ENCODE measurements around the gene MVD. TPM values are rescaled to one million over a fixed set of nuclear protein-coding genes. Genes with fewer than 3 reads are reported as not detected.

MVD gene
- total RNA-seq, 1 experiment from 2014 or later, result 119 TPM

- no peak overlapping the region for H3K9ac ChIP-seq (ENCODE audit: low read length)
- ChIA-PET CTCF (interaction anchor here (0.6 kb wide), 1 partner anchor 141 kb away, joined by 3 read pairs; no protein-coding TSS in a partner anchor), POLR2A (no interaction called here)
Observed at GRCh38 chr16:88701581-88702370, 38.9 kb upstream of the MVD start.

More at GRCh38 chr16:88701581-88702370, 38.9 kb upstream of the MVD start:
- H4K20me1 ChIP-seq (ENCODE audit: insufficient read depth), result no peaks in the 10 kb centered on the region
- H3K9me3 ChIP-seq (ENCODE audit: control insufficient read depth in 1 of 2, insufficient read depth in 1 of 2, low read depth in 1 of 2, low read length in 2 of 2), result no peaks in the 10 kb centered on the region
- RAD21 ChIA-PET (ENCODE audit: low non-redundant PET in 1 of 2, low total read pairs in 2 of 2, uncharacterized antibody in 2 of 2, unreplicated experiment in 2 of 2), result no interaction called here
- peaks cover 7 to 8% of the 10 kb centered on the region in 2 experiments; a peak in 3 of 4 replicates for H3K4me1 ChIP-seq (ENCODE audit: control insufficient read depth in 1 of 2, insufficient read depth in 2 of 2, low read length in 2 of 2)
- no peaks in the 10 kb centered on the region for H3K9me2 ChIP-seq (ENCODE audit: insufficient read depth)
- DNase-seq (ENCODE audit: low read depth, low spot score) (no peak), ATAC-seq (no peak)
- no peak overlapping the region for H3K4me3 ChIP-seq (replicated peaks in 1 of 2; ENCODE audit: low read depth in 1 of 2, low read length in 2 of 2)
- TF ChIP-seq, protein P1, sequence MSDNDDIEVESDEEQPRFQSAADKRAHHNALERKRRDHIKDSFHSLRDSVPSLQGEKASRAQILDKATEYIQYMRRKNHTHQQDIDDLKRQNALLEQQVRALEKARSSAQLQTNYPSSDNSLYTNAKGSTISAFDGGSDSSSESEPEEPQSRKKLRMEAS (IDR thresholded peaks at IDR 0.05), result no peak
- TF ChIP-seq EZH2phosphoT487 (IDR thresholded peaks at IDR 0.05; ENCODE audit: borderline replicate concordance) (no peak), CEBPB (IDR thresholded peaks at IDR 0.05; ENCODE audit: low read depth) (no peak), ZBTB33 (IDR thresholded peaks at IDR 0.05; ENCODE audit: extremely low read depth, insufficient replicate concordance, low read length) (no peak), CTCF (IDR thresholded peaks at IDR 0.05 in 2 of 3, conservative IDR thresholded peaks at IDR 0.05 in 1 of 3; ENCODE audit: borderline replicate concordance in 1 of 3, insufficient read depth in 1 of 3, low read depth in 2 of 3, low read length in 2 of 3) (no peak), YY1 (IDR thresholded peaks at IDR 0.05; ENCODE audit: extremely low read depth, insufficient replicate concordance, low read depth, low read length) (no peak), ATF3 (IDR thresholded peaks at IDR 0.05) (no peak), RAD21 (IDR thresholded peaks at IDR 0.05; ENCODE audit: low read depth) (no peak), ZFX (IDR thresholded peaks at IDR 0.05) (no peak), POLR2AphosphoS5 (IDR thresholded peaks at IDR 0.05; ENCODE audit: low read depth, low read length) (no peak), SRF (IDR thresholded peaks at IDR 0.05; ENCODE audit: low read depth) (no peak), SP1 (IDR thresholded peaks at IDR 0.05; ENCODE audit: low read depth) (no peak)
- intact Hi-C loops (cut with micrococcal nuclease), result no loop called here
- H3K27me3 ChIP-seq (ENCODE audit: insufficient read depth, low read length), result no peaks in the 10 kb centered on the region
- no peak overlapping the region for H2AFZ ChIP-seq (ENCODE audit: low read depth, low read length, poor library complexity, severe bottlenecking)
- no TSS peak for BruUV-seq (replicated peaks)
- no peak overlapping the region for H3K4me2 ChIP-seq (ENCODE audit: low read length)
- H3K36me3 ChIP-seq (ENCODE audit: control insufficient read depth in 1 of 2, insufficient read depth in 2 of 2, low read length in 2 of 2), result peaks cover 2 to 3% of the 10 kb centered on the region in 2 experiments; a peak in 1 of 4 replicates
- H3K79me2 ChIP-seq (ENCODE audit: insufficient read depth, low read length), result peaks cover 14% of the 10 kb centered on the region
- H3K27ac ChIP-seq (ENCODE audit: low read depth, low read length), result no peak overlapping the region; the same call in 1 of the 2 replicates
